ENCODE data around the gene KCNIP1. TPM values are rescaled to one million over a fixed set of nuclear protein-coding genes. Genes with fewer than 3 reads are reported as not detected.

Gene KCNIP1
- total RNA-seq, 4 donors from 2014 or later, result 1.2 to 2.7 TPM; not detected in 2

GRCh38 chr5:170655476-170655875 lies 151.7 kb downstream of the KCNIP1 start:
- in situ Hi-C loops (cut with MboI; ENCODE audit: low pct_ligation_motif_present in 1 of 4, low pct_unique_long_range_greater_than_20kb in 1 of 4, low sequenced_read_pairs in 3 of 4) (no loop called here), intact Hi-C loops (cut with DNase I; ENCODE audit: low total_unique reads) (no loop called here)
- no peak for TF ChIP-seq POLR2A (IDR thresholded peaks at IDR 0.05)
- TF ChIP-seq CTCF (IDR thresholded peaks at IDR 0.05), result no peak
- TF ChIP-seq POLR2AphosphoS5 (IDR thresholded peaks at IDR 0.05), result no peak
- TF ChIP-seq EP300 (IDR thresholded peaks at IDR 0.05; ENCODE audit: low read depth), result no peak
- no peaks in the 10 kb centered on the region for H3K36me3 ChIP-seq
- no peak for DNase-seq
- no peaks in the 10 kb centered on the region for H3K4me1 ChIP-seq
- H3K27me3 ChIP-seq, result no peaks in the 10 kb centered on the region
- no peaks in the 10 kb centered on the region for H3K9me3 ChIP-seq
- H3K4me3 ChIP-seq, result no peak overlapping the region
- no peak overlapping the region for H3K27ac ChIP-seq
- WGBS, 2 donors (ENCODE audit: low coverage in 1 of 2), result 85 to 100% methylated on average over 2 to 4 of the region's 4 CpGs

GRCh38 chr5:170655920-170656319 lies 152.1 kb downstream of the KCNIP1 start:
- no peak for DNase-seq
- Histone ChIP-seq H3K4me1 (no peaks in the 10 kb centered on the region), H3K27ac (no peak overlapping the region), H3K27me3 (no peaks in the 10 kb centered on the region), H3K4me3 (no peak overlapping the region), H3K9me3 (no peaks in the 10 kb centered on the region), H3K36me3 (no peaks in the 10 kb centered on the region)
- in situ Hi-C loops (cut with MboI; ENCODE audit: low pct_ligation_motif_present in 1 of 4, low pct_unique_long_range_greater_than_20kb in 1 of 4, low sequenced_read_pairs in 3 of 4), result no loop called here
- no peak for TF ChIP-seq POLR2AphosphoS5 (IDR thresholded peaks at IDR 0.05)
- no peak for TF ChIP-seq POLR2A (IDR thresholded peaks at IDR 0.05)
- TF ChIP-seq CTCF (IDR thresholded peaks at IDR 0.05), result no peak
- no peak for TF ChIP-seq EP300 (IDR thresholded peaks at IDR 0.05; ENCODE audit: low read depth)
- intact Hi-C loops (cut with DNase I; ENCODE audit: low total_unique reads), result no loop called here
- WGBS, 2 donors (ENCODE audit: low coverage in 1 of 2), result 81 to 86% methylated on average over 4 of the region's 4 CpGs

DNA sequence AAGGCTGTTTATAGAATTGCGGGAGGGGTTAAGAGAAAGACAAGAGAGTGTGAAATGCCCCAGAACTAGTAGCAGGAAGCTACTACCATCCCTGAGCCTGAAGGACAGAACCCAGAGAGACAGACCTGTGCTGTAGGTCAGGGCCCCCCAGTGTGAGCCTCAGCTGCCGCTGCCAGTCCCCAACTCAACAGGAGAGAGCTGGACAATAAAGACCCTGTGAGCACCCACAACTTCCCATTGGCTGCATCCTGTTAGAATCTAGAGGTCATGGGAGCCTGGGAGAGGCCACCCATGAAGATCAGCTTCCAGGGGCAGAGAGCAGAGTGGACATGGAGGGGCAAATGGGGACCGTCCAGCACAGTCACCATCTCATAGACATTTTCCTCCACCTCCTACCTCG lies 152.5 kb downstream of the KCNIP1 start:
- Histone ChIP-seq H3K36me3 (no peaks in the 10 kb centered on the region), H3K4me1 (no peaks in the 10 kb centered on the region), H3K27me3 (no peaks in the 10 kb centered on the region), H3K9me3 (no peaks in the 10 kb centered on the region), H3K27ac (no peak overlapping the region), H3K4me3 (no peak overlapping the region)
- intact Hi-C loops (cut with DNase I; ENCODE audit: low total_unique reads) (no loop called here), in situ Hi-C loops (cut with MboI; ENCODE audit: low pct_ligation_motif_present in 1 of 4, low pct_unique_long_range_greater_than_20kb in 1 of 4, low sequenced_read_pairs in 3 of 4) (no loop called here)
- no peak for DNase-seq
- 76 to 80% methylated on average over 2 to 4 of the region's 4 CpGs for WGBS, 2 donors (ENCODE audit: low coverage in 1 of 2)
- TF ChIP-seq CTCF (IDR thresholded peaks at IDR 0.05) (no peak), EP300 (IDR thresholded peaks at IDR 0.05; ENCODE audit: low read depth) (no peak), POLR2AphosphoS5 (IDR thresholded peaks at IDR 0.05) (no peak), POLR2A (IDR thresholded peaks at IDR 0.05) (no peak)

- intact Hi-C loops (cut with DNase I; ENCODE audit: low total_unique reads) (no loop called here), in situ Hi-C loops (cut with MboI; ENCODE audit: low pct_ligation_motif_present in 1 of 4, low pct_unique_long_range_greater_than_20kb in 1 of 4, low sequenced_read_pairs in 3 of 4) (no loop called here)
- Histone ChIP-seq H3K27ac (no peak overlapping the region), H3K27me3 (no peaks in the 10 kb centered on the region), H3K9me3 (no peaks in the 10 kb centered on the region), H3K4me1 (no peaks in the 10 kb centered on the region), H3K36me3 (no peaks in the 10 kb centered on the region), H3K4me3 (no peak overlapping the region)
- no peak for DNase-seq
- WGBS, 2 donors (ENCODE audit: low coverage in 1 of 2), result 0 to 65% methylated on average over 1 to 6 of the region's 6 CpGs
- TF ChIP-seq POLR2AphosphoS5 (IDR thresholded peaks at IDR 0.05) (no peak), POLR2A (IDR thresholded peaks at IDR 0.05) (no peak), CTCF (IDR thresholded peaks at IDR 0.05) (no peak), EP300 (IDR thresholded peaks at IDR 0.05; ENCODE audit: low read depth) (no peak)
Measured at GRCh38 chr5:170660531-170660930, 156.7 kb downstream of the KCNIP1 start.

Data from transverse colon (tissue), 4 donors.